T-cell (primary cell): ENCODE measurements around the gene ARSG. TPM values are rescaled to one million over a fixed set of nuclear protein-coding genes. Genes with fewer than 3 reads are reported as not detected.

ENCODE experiments used
- ATAC-seq, 4 experiments: fragments of 200-7000 bp in 3 of 4; fragments of 150-1000 bp in 1 of 4; cut with Tn5 transposase; replicated peaks in 1 of 4; 1 replicate in 3 of 4; 2 replicates in 1 of 4; pipeline ENCODE4 v1.10.0; 2021; ENCODE audit warnings: moderate library complexity in 3 of 4, mild to moderate bottlenecking in 2 of 4, moderate number of reproducible peaks in 1 of 4
- CTCF ChIA-PET, 2 donors: fragments of 300-600 bp; sonication (Branson Sonifier 250); formaldehyde crosslinking; loops; one replicate each; lab custom pipeline; 2022; ENCODE audit warnings: antibody characterized with exemption in 2 of 2; lab: Charles Lee
- POLR2A ChIA-PET, 2 donors: fragments of 300-600 bp; sonication (Branson Sonifier 250); formaldehyde crosslinking; loops; one replicate each; lab custom pipeline; 2022; ENCODE audit warnings: antibody characterized with exemption in 2 of 2; lab: Charles Lee
- DNase-seq, 35 experiments: peaks; one replicate each; pipeline versions ENCODE4 v3.0.0 to v3.0.0-alpha.2; 2013 to 2023
- H3K27ac ChIP-seq: one replicate; pipeline ENCODE4 v1.5.1; 2013; ENCODE audit warnings: low read length
- H3K27me3 ChIP-seq, 2 experiments: replicated peaks in 1 of 2; 1 replicate in 1 of 2; 2 replicates in 1 of 2; pipeline versions ENCODE4 v1.6.1 to v1.7.0; 2013; ENCODE audit warnings: low read length in 1 of 2, mixed read lengths in 1 of 2; ENCODE audit not compliant: control insufficient read depth in 2 of 2, insufficient read depth in 2 of 2; ENCODE audit errors: extremely low read depth in 1 of 2
- H3K36me3 ChIP-seq, 2 donors: 1 replicate in 1 of 2; 2 replicates in 1 of 2; pipeline versions ENCODE4 v1.6.1 to v1.7.0; 2013; ENCODE audit warnings: low read length in 1 of 2; ENCODE audit not compliant: control insufficient read depth in 2 of 2, insufficient read depth in 1 of 2; ENCODE audit errors: extremely low read depth in 1 of 2
- H3K4me1 ChIP-seq, 2 experiments: 1 replicate in 1 of 2; 2 replicates in 1 of 2; pipeline versions ENCODE4 v1.6.1 to v1.7.0; 2013; ENCODE audit warnings: low read length in 2 of 2, mixed read lengths in 1 of 2; ENCODE audit not compliant: insufficient read depth in 2 of 2, control insufficient read depth in 1 of 2; ENCODE audit errors: extremely low read depth in 1 of 2
- H3K4me3 ChIP-seq, 2 donors: 1 replicate in 1 of 2; 2 replicates in 1 of 2; pipeline versions ENCODE4 v1.5.1 to v1.7.0; 2013; ENCODE audit warnings: mild to moderate bottlenecking in 2 of 2, low read length in 1 of 2, moderate library complexity in 1 of 2; ENCODE audit not compliant: control insufficient read depth in 1 of 2; ENCODE audit errors: extremely low read depth in 1 of 2
- H3K9me3 ChIP-seq: 2 replicates; pipeline ENCODE4 v1.7.0; 2013
- H3K27ac Mint-ChIP-seq, 2 donors: one replicate each; pipeline ENCODE4 v1.8.0; 2020 to 2021; ENCODE audit warnings: mild to moderate bottlenecking in 2 of 2, mixed read lengths in 2 of 2
- H3K27me3 Mint-ChIP-seq, 2 donors: one replicate each; pipeline ENCODE4 v1.8.0; 2021 to 2022; ENCODE audit warnings: mixed read lengths in 2 of 2
- H3K36me3 Mint-ChIP-seq: one replicate; pipeline ENCODE4 v1.8.0; 2021; ENCODE audit warnings: mixed read lengths
- H3K4me1 Mint-ChIP-seq, 3 donors: one replicate each; pipeline ENCODE4 v1.8.0; 2020 to 2022; ENCODE audit warnings: mixed read lengths in 3 of 3, mild to moderate bottlenecking in 1 of 3
- H3K4me3 Mint-ChIP-seq, 3 donors: one replicate each; pipeline ENCODE4 v1.8.0; 2020 to 2022; ENCODE audit warnings: mild to moderate bottlenecking in 3 of 3, mixed read lengths in 3 of 3, moderate library complexity in 3 of 3
- H3K9me3 Mint-ChIP-seq, 3 donors: one replicate each; pipeline ENCODE4 v1.8.0; 2020 to 2022; ENCODE audit warnings: mixed read lengths in 3 of 3
- WGBS: methylation state at CpG from one replicate; pipeline ENCODE4 v1.1.5; 2013; ENCODE audit warnings: missing lambda C conversion rate; ENCODE audit not compliant: insufficient coverage; 5-methylcytosine and 5-hydroxymethylcytosine counted together
- total RNA-seq, 35 experiments: library from RNA in 6 of 35; stranded (reverse) in 6 of 35; fragments of 120-200 nt in 1 of 35; gene quantifications; one replicate each; pipeline versions ENCODE4 v1.2.1 to v1.2.4 and lab custom pipeline; 2013 to 2026

ARSG gene
- total RNA-seq, 5 donors from 2014 or later (not counting 1 experiment from before 2014, with no cell fraction given), result 14.5 to 22.9 (median 17.8) TPM

GRCh38 chr17:68288375-68288774 lies 2.9 kb upstream of the ARSG start:
- H3K4me3 ChIP-seq, result no peak overlapping the region
- H3K27me3 ChIP-seq, result no peaks in the 10 kb centered on the region
- H3K4me3 Mint-ChIP-seq, result peak overlapping the region in 1 of 3 donors; percentile 99
- ATAC-seq (no peak), DNase-seq (peak in 1 of 35 experiments; percentile 13)
- H3K9me3 ChIP-seq, result no peaks in the 10 kb centered on the region
- WGBS, result 90% methylated on average over 2 of the region's 5 CpGs
- no peaks in the 10 kb centered on the region for H3K36me3 ChIP-seq
- peaks cover 15 to 43% of the 10 kb centered on the region in 2 experiments for H3K4me1 ChIP-seq
- no peaks in the 10 kb centered on the region for H3K36me3 Mint-ChIP-seq
- H3K4me1 Mint-ChIP-seq, result peaks cover 40 to 55% (median 48%) of the 10 kb centered on the region in 3 donors
- H3K27ac ChIP-seq, result peak overlapping the region; percentile 43
- peak overlapping the region; percentile 9 to 99 for H3K27ac Mint-ChIP-seq
- no peaks in the 10 kb centered on the region for H3K27me3 Mint-ChIP-seq
- H3K9me3 Mint-ChIP-seq, result no peaks in the 10 kb centered on the region
- ChIA-PET CTCF (interaction anchor here (0.5 to 1.5 kb wide), 3 partner anchors 13 to 143 kb away, joined by 3 to 5 read pairs (median 5); no protein-coding TSS in a partner anchor), POLR2A (interaction anchor here in 1 of 2 donors (0.5 to 0.7 kb wide), 2 partner anchors 16 to 68 kb away, joined by 8 to 11 read pairs; no protein-coding TSS in a partner anchor)

GRCh38 chr17:68288804-68289203 lies 2.5 kb upstream of the ARSG start:
- H3K9me3 Mint-ChIP-seq, result no peaks in the 10 kb centered on the region
- H3K4me1 Mint-ChIP-seq, result peaks cover 40 to 59% (median 48%) of the 10 kb centered on the region in 3 donors
- no peaks in the 10 kb centered on the region for H3K36me3 Mint-ChIP-seq
- peak overlapping the region; percentile 9 to 99 for H3K27ac Mint-ChIP-seq
- Histone ChIP-seq H3K4me3 (no peak overlapping the region), H3K27me3 (no peaks in the 10 kb centered on the region), H3K36me3 (no peaks in the 10 kb centered on the region), H3K9me3 (no peaks in the 10 kb centered on the region), H3K27ac (peak overlapping the region; percentile 97), H3K4me1 (peaks cover 15 to 47% of the 10 kb centered on the region in 2 experiments)
- peak overlapping the region; percentile 98 to 99 (median 98) for H3K4me3 Mint-ChIP-seq
- H3K27me3 Mint-ChIP-seq, result no peaks in the 10 kb centered on the region
- CTCF ChIA-PET, result interaction anchor here (0.5 to 1.4 kb wide), 2 partner anchors 14 to 41 kb away, joined by 5 read pairs; no protein-coding TSS in a partner anchor
- peak in 18 of 35 experiments; percentile 6 to 58 (median 21) for DNase-seq
- POLR2A ChIA-PET, result interaction anchor here in 1 of 2 donors (0.5 kb wide), 1 partner anchor 68 kb away, joined by 8 read pairs; no protein-coding TSS in a partner anchor
- no peak for ATAC-seq
- WGBS, result 60% methylated on average over 1 of the region's 7 CpGs

DNA sequence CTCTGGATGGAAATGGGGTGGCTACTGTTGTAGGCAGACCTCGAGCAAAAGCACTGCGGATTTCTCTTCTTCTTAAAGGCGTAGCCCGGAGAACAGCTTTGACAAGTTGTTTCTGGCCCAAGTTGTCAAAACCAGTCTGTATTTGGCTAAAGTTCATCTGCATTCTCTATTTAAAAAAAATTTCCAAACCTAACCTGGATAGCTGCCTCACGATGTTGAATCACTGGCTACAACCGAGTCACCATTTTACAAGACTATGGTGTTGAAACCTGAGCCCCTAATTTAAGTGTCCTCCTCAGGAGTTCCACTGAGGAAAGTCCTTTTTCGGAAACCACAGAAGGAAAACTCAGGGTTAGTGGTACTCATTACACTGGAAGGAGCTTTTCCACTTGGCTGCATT lies 1.8 kb upstream of the ARSG start:
- Mint-ChIP-seq H3K9me3 (no peaks in the 10 kb centered on the region), H3K27ac (peak overlapping the region; percentile 96 to 99), H3K36me3 (no peaks in the 10 kb centered on the region), H3K4me1 (peaks cover 46 to 65% (median 49%) of the 10 kb centered on the region in 3 donors), H3K4me3 (peak overlapping the region; percentile 98 to 99 (median 98)), H3K27me3 (no peaks in the 10 kb centered on the region)
- Histone ChIP-seq H3K4me3 (peak overlapping the region; percentile 84 to 95), H3K4me1 (peaks cover 15 to 53% of the 10 kb centered on the region in 2 experiments), H3K36me3 (no peaks in the 10 kb centered on the region), H3K9me3 (no peaks in the 10 kb centered on the region), H3K27ac (peak overlapping the region; percentile 97), H3K27me3 (no peaks in the 10 kb centered on the region)
- no peak for ATAC-seq
- CTCF ChIA-PET, result interaction anchor here (0.6 to 1.4 kb wide), 7 partner anchors 14 to 178 kb away, joined by 3 to 6 read pairs (median 5); partner anchors contain the start of gene WIPI1 (in 1 of the 2)
- POLR2A ChIA-PET, result interaction anchor here in 1 of 2 donors (0.5 to 1.0 kb wide), 4 partner anchors 66 to 254 kb away, joined by 3 to 10 read pairs (median 4); partner anchors contain the start of gene KPNA2
- DNase-seq, result no peak
- WGBS, result 97% methylated on average over 4 of the region's 7 CpGs

- Mint-ChIP-seq H3K27me3 (no peaks in the 10 kb centered on the region), H3K4me3 (peak overlapping the region; percentile 98 to 99 (median 98)), H3K9me3 (no peaks in the 10 kb centered on the region), H3K36me3 (no peaks in the 10 kb centered on the region), H3K4me1 (peaks cover 49 to 67% (median 53%) of the 10 kb centered on the region in 3 donors), H3K27ac (peak overlapping the region; percentile 96 to 99)
- Histone ChIP-seq H3K27me3 (no peaks in the 10 kb centered on the region), H3K4me1 (peaks cover 15 to 58% of the 10 kb centered on the region in 2 experiments), H3K4me3 (peak overlapping the region; percentile 84 to 95), H3K9me3 (no peaks in the 10 kb centered on the region), H3K27ac (peak overlapping the region; percentile 97), H3K36me3 (no peaks in the 10 kb centered on the region)
- ChIA-PET CTCF (interaction anchor here (0.6 to 1.2 kb wide), 6 partner anchors 84 to 177 kb away, joined by 3 to 6 read pairs (median 4); partner anchors contain the start of gene WIPI1 (in 1 of the 2)), POLR2A (interaction anchor here in 1 of 2 donors (0.5 to 1.0 kb wide), 5 partner anchors 65 to 254 kb away, joined by 3 to 10 read pairs (median 4); partner anchors contain the start of gene KPNA2)
- DNase-seq (peak in 2 of 35 experiments; percentile 9 to 14), ATAC-seq (no peak)
- whole genome bisulfite sequencing, result 0% methylated on average over 4 of the region's 9 CpGs
Observed at GRCh38 chr17:68289936-68290267, 1.4 kb upstream of the ARSG start.

GRCh38 chr17:68290268-68290954 lies 884 bp upstream of the ARSG start:
- ATAC-seq (peak in 1 of 4 experiments; percentile 18), DNase-seq (peak; percentile 41 to 83 (median 62))
- H3K36me3 ChIP-seq, result no peaks in the 10 kb centered on the region
- ChIA-PET POLR2A (interaction anchor here (0.5 to 1.0 kb wide), 8 partner anchors 41 to 255 kb away, joined by 3 to 10 read pairs (median 4); partner anchors contain the start of gene KPNA2 (in 1 of the 2)), CTCF (interaction anchor here in 1 of 2 donors (0.6 to 1.2 kb wide), 6 partner anchors 36 to 177 kb away, joined by 3 to 5 read pairs (median 5); partner anchors contain the start of gene WIPI1)
- no peaks in the 10 kb centered on the region for H3K9me3 Mint-ChIP-seq
- no peaks in the 10 kb centered on the region for H3K27me3 Mint-ChIP-seq
- H3K9me3 ChIP-seq, result no peaks in the 10 kb centered on the region
- peaks cover 50 to 70% (median 57%) of the 10 kb centered on the region in 3 donors for H3K4me1 Mint-ChIP-seq
- peak overlapping the region; percentile 84 to 95 for H3K4me3 ChIP-seq
- peak overlapping the region; percentile 98 to 99 (median 98) for H3K4me3 Mint-ChIP-seq
- H3K36me3 Mint-ChIP-seq, result no peaks in the 10 kb centered on the region
- peaks cover 15 to 62% of the 10 kb centered on the region in 2 experiments for H3K4me1 ChIP-seq
- whole genome bisulfite sequencing, result under 1% methylated on average over 47 of the region's 50 CpGs
- peak overlapping the region; percentile 96 to 99 for H3K27ac Mint-ChIP-seq
- peak overlapping the region; percentile 97 for H3K27ac ChIP-seq
- no peaks in the 10 kb centered on the region for H3K27me3 ChIP-seq
